MCF 10A (cell line): Measurements from ENCODE around the gene NUDCD2. TPM values are rescaled to one million over a fixed set of nuclear protein-coding genes. Genes with fewer than 3 reads are reported as not detected.

Source experiments
- total RNA-seq: library from RNA; stranded (reverse); gene quantifications from 2 replicates; pipeline ENCODE4 v1.2.3, GENCODE V29; 2022

The NUDCD2 gene
- total RNA-seq, 1 experiment from 2014 or later, result 68.0 TPM

Other genes with a start within 250 kb of the NUDCD2 start
- 169 and 196 TPM in 2 replicates for gene CCNG1, start 22.5 kb downstream of the NUDCD2 start, total RNA-seq
- 29.3 and 43.5 TPM in 2 replicates for gene HMMR, start 530 bp upstream of the NUDCD2 start, total RNA-seq
- 67.5 and 70.9 TPM in 2 replicates for gene MAT2B, start 45.5 kb upstream of the NUDCD2 start, total RNA-seq